ENCODE measurements around the gene MECP2. TPM values are rescaled to one million over a fixed set of nuclear protein-coding genes. Genes with fewer than 3 reads are reported as not detected.

MECP2 gene
- total RNA-seq, 4 donors from 2014 or later: 19.7 to 76.0 (median 33.9) TPM

- no peak for DNase-seq (ENCODE audit: low spot score in 2 of 2)
- no peaks in the 10 kb centered on the region for H3K9me3 ChIP-seq
- H3K36me3 ChIP-seq: no peaks in the 10 kb centered on the region
- H3K27ac ChIP-seq: no peak overlapping the region
- H3K4me1 ChIP-seq: peaks cover 27% of the 10 kb centered on the region
- H3K4me3 ChIP-seq: peak overlapping the region; percentile 3
- WGBS: 69% methylated on average over 6 of the region's 6 CpGs
- H3K27me3 ChIP-seq: no peaks in the 10 kb centered on the region
- no peak for TF ChIP-seq EP300 (IDR thresholded peaks at IDR 0.05)
- no peak for TF ChIP-seq POLR2AphosphoS5 (IDR thresholded peaks at IDR 0.05)
- TF ChIP-seq, protein P1, sequence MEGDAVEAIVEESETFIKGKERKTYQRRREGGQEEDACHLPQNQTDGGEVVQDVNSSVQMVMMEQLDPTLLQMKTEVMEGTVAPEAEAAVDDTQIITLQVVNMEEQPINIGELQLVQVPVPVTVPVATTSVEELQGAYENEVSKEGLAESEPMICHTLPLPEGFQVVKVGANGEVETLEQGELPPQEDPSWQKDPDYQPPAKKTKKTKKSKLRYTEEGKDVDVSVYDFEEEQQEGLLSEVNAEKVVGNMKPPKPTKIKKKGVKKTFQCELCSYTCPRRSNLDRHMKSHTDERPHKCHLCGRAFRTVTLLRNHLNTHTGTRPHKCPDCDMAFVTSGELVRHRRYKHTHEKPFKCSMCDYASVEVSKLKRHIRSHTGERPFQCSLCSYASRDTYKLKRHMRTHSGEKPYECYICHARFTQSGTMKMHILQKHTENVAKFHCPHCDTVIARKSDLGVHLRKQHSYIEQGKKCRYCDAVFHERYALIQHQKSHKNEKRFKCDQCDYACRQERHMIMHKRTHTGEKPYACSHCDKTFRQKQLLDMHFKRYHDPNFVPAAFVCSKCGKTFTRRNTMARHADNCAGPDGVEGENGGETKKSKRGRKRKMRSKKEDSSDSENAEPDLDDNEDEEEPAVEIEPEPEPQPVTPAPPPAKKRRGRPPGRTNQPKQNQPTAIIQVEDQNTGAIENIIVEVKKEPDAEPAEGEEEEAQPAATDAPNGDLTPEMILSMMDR (IDR thresholded peaks at IDR 0.05): no peak
- no peak for TF ChIP-seq POLR2A (IDR thresholded peaks at IDR 0.05)
These were observed 2.7 kb downstream of the MECP2 start for GRCh38 chrX:154094833-154095232.

DNA sequence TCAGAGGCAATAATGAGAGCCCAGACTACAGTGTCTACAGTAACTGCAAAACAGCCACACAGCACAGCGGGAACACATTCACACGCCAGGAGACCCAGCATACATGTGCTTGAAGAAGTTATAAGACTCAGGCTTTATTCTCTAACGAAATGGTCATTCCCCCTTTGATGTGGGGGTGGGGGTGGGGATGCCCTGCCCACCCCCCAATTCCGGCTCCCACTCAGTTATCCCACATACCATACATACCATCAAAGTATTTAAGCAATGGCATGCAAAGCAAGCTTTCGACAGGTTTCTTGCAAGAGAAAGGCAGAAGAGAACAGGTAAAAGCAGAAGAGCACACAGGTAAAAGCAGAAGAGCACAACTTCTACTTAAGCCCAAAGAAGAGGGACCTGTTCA, 3.6 kb downstream of the MECP2 start:
- Histone ChIP-seq H3K4me1 (peaks cover 27% of the 10 kb centered on the region), H3K4me3 (peak overlapping the region; percentile 3), H3K36me3 (no peaks in the 10 kb centered on the region), H3K27me3 (no peaks in the 10 kb centered on the region), H3K27ac (no peak overlapping the region), H3K9me3 (no peaks in the 10 kb centered on the region)
- no peak for DNase-seq (ENCODE audit: low spot score in 2 of 2)
- 56% methylated on average over 5 of the region's 5 CpGs for WGBS
- TF ChIP-seq POLR2AphosphoS5 (IDR thresholded peaks at IDR 0.05) (no peak), EP300 (IDR thresholded peaks at IDR 0.05) (no peak), POLR2A (IDR thresholded peaks at IDR 0.05) (no peak)
- TF ChIP-seq, protein P1 (IDR thresholded peaks at IDR 0.05): no peak

GRCh38 chrX:154092371-154092770, 5.1 kb downstream of the MECP2 start:
- H3K27ac ChIP-seq: no peak overlapping the region
- H3K4me3 ChIP-seq: no peak overlapping the region
- DNase-seq (ENCODE audit: low spot score in 2 of 2): no peak
- H3K4me1 ChIP-seq: peaks cover 25% of the 10 kb centered on the region
- no peaks in the 10 kb centered on the region for H3K9me3 ChIP-seq
- H3K27me3 ChIP-seq: no peaks in the 10 kb centered on the region
- TF ChIP-seq, protein P1 (IDR thresholded peaks at IDR 0.05): no peak
- TF ChIP-seq EP300 (IDR thresholded peaks at IDR 0.05) (no peak), POLR2AphosphoS5 (IDR thresholded peaks at IDR 0.05) (no peak), POLR2A (IDR thresholded peaks at IDR 0.05) (no peak)
- 67% methylated on average over 5 of the region's 5 CpGs for WGBS
- H3K36me3 ChIP-seq: no peaks in the 10 kb centered on the region

GRCh38 chrX:154091678-154092077, 5.8 kb downstream of the MECP2 start:
- DNase-seq (ENCODE audit: low spot score in 2 of 2): no peak
- 84% methylated on average over 8 of the region's 8 CpGs for WGBS
- H3K9me3 ChIP-seq: no peaks in the 10 kb centered on the region
- no peak overlapping the region for H3K27ac ChIP-seq
- H3K36me3 ChIP-seq: no peaks in the 10 kb centered on the region
- no peaks in the 10 kb centered on the region for H3K27me3 ChIP-seq
- no peak overlapping the region for H3K4me3 ChIP-seq
- TF ChIP-seq POLR2AphosphoS5 (IDR thresholded peaks at IDR 0.05) (no peak), POLR2A (IDR thresholded peaks at IDR 0.05) (no peak), EP300 (IDR thresholded peaks at IDR 0.05) (no peak)
- TF ChIP-seq, protein P1 (IDR thresholded peaks at IDR 0.05): no peak
- H3K4me1 ChIP-seq: peaks cover 25% of the 10 kb centered on the region

DNA sequence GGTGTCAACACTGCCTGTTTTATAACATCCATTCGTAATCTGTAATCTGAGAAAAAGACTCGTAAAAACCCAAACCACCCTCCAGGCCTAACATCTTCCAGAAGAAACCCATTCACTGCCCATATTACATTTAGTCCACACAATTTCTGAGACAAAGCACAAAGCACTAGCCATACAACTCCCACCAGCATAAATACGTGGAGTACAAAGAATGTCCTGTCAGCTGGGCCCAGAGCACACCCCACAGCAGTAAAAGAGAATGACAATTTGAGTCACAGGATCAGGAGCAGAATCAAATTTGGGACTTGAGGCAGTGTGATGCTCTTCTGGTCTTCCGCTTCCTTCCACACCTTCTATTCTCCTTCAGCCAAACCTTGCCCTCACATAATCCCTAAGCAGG, 6.8 kb downstream of the MECP2 start:
- Histone ChIP-seq H3K9me3 (no peaks in the 10 kb centered on the region), H3K4me1 (peaks cover 22% of the 10 kb centered on the region), H3K36me3 (no peaks in the 10 kb centered on the region), H3K27ac (no peak overlapping the region), H3K4me3 (no peak overlapping the region), H3K27me3 (no peaks in the 10 kb centered on the region)
- no peak for TF ChIP-seq EP300 (IDR thresholded peaks at IDR 0.05)
- TF ChIP-seq, protein P1 (IDR thresholded peaks at IDR 0.05): no peak
- TF ChIP-seq POLR2AphosphoS5 (IDR thresholded peaks at IDR 0.05): no peak
- TF ChIP-seq POLR2A (IDR thresholded peaks at IDR 0.05): no peak
- 78% methylated on average over 4 of the region's 4 CpGs for WGBS
- no peak for DNase-seq (ENCODE audit: low spot score in 2 of 2)

Measured in suprapubic skin (tissue), 4 donors.